Neural cell (in vitro differentiated cells): ENCODE measurements around the gene TSNAXIP1. TPM values are rescaled to one million over a fixed set of nuclear protein-coding genes. Genes with fewer than 3 reads are reported as not detected.

Experiments
- H2AFZ ChIP-seq: fragments of 200-600, 300-800 bp; sonication (generic), shearing (Covaris generic); 2 replicates; pipeline ENCODE4 v1.6.0; 2014; ENCODE audit warnings: low read depth, mild to moderate bottlenecking, antibody characterized with exemption, low read length, moderate library complexity
- H3F3A ChIP-seq: fragments of 200-600 bp; shearing (Covaris generic); 2 replicates; pipeline ENCODE4 v1.6.1; 2016; ENCODE audit warnings: mild to moderate bottlenecking, moderate library complexity, mixed read lengths, antibody characterized with exemption, low read length; ENCODE audit not compliant: insufficient read depth, poor library complexity, severe bottlenecking
- H3K27ac ChIP-seq: fragments of 200-600, 300-800 bp; sonication (generic), shearing (Covaris generic); 2 replicates; pipeline ENCODE4 v1.5.1; 2014; ENCODE audit warnings: mild to moderate bottlenecking, low read length, moderate library complexity
- H3K27me3 ChIP-seq: fragments of 300-800, 200-600 bp; sonication (generic), shearing (Covaris generic); 2 replicates; pipeline ENCODE4 v1.6.0; 2014; ENCODE audit warnings: mild to moderate bottlenecking, low read depth, low read length, moderate library complexity; ENCODE audit not compliant: insufficient read depth
- H3K36me3 ChIP-seq: fragments of 300-800, 200-600 bp; sonication (generic), shearing (Covaris generic); 2 replicates; pipeline ENCODE4 v1.5.1; 2014; ENCODE audit warnings: mild to moderate bottlenecking, antibody characterized with exemption, low read length, moderate library complexity; ENCODE audit not compliant: insufficient read depth
- H3K4me2 ChIP-seq: fragments of 300-800, 200-600 bp; sonication (generic), shearing (Covaris generic); 2 replicates; pipeline ENCODE4 v1.6.0; 2014; ENCODE audit warnings: mild to moderate bottlenecking, low read length
- H3K4me3 ChIP-seq: fragments of 300-800, 200-600 bp; sonication (generic), shearing (Covaris generic); 2 replicates; pipeline ENCODE4 v1.5.1; 2014; ENCODE audit warnings: mild to moderate bottlenecking, low read length, moderate library complexity
- H3K79me2 ChIP-seq: fragments of 200-600 bp; shearing (Covaris generic); replicated peaks from 2 replicates; pipeline ENCODE4 v1.6.0; 2014; ENCODE audit warnings: mild to moderate bottlenecking, low read length, moderate library complexity; ENCODE audit not compliant: insufficient read depth
- H3K9ac ChIP-seq: fragments of 300-800, 200-600 bp; sonication (generic), shearing (Covaris generic); 2 replicates; pipeline ENCODE4 v1.6.1; 2016; ENCODE audit warnings: mild to moderate bottlenecking, low read length, mixed read lengths
- H3K9me2 ChIP-seq: fragments of 200-600 bp; shearing (Covaris generic); 2 replicates; pipeline ENCODE4 v1.6.1; 2016; ENCODE audit warnings: mild to moderate bottlenecking, low read length, mixed read lengths; ENCODE audit not compliant: insufficient read depth
- H3K9me3 ChIP-seq: fragments of 200-600, 300-800 bp; sonication (generic), shearing (Covaris generic); 2 replicates; pipeline ENCODE4 v1.6.1; 2016; ENCODE audit warnings: mild to moderate bottlenecking, mixed run types, low read length, moderate library complexity, mixed read lengths
- H4K20me1 ChIP-seq: fragments of 200-600 bp; shearing (Covaris generic); 2 replicates; pipeline ENCODE4 v1.6.1; 2016; ENCODE audit warnings: mild to moderate bottlenecking, mixed run types; ENCODE audit not compliant: insufficient read depth
- CTCF ChIP-seq: fragments of 450-650 bp; IDR thresholded peaks from 2 replicates; pipeline ENCODE4 v1.5.1; 2014; ENCODE audit warnings: antibody characterized with exemption, mild to moderate bottlenecking, moderate library complexity; ENCODE audit not compliant: poor library complexity, severe bottlenecking
- EP300 ChIP-seq: fragments of 450-650 bp; conservative IDR thresholded peaks from 2 replicates; pipeline ENCODE4 v1.6.1; 2014; ENCODE audit warnings: antibody characterized with exemption, mild to moderate bottlenecking, moderate library complexity; ENCODE audit not compliant: poor library complexity, severe bottlenecking
- EZH2 ChIP-seq: fragments of 200-600, 300-800 bp; shearing (Covaris generic), sonication (generic); IDR thresholded peaks from 2 replicates; pipeline ENCODE4 v1.6.1; 2014; ENCODE audit warnings: antibody characterized with exemption, low read length, borderline replicate concordance, mild to moderate bottlenecking; ENCODE audit not compliant: insufficient read depth, poor library complexity, severe bottlenecking
- MXI1 ChIP-seq: fragments of 450-650 bp; conservative IDR thresholded peaks from 2 replicates; pipeline ENCODE4 v1.6.1; 2014; ENCODE audit warnings: antibody characterized with exemption, mild to moderate bottlenecking; ENCODE audit not compliant: poor library complexity, severe bottlenecking
- POLR2AphosphoS5 ChIP-seq: IDR thresholded peaks from 2 replicates; pipeline ENCODE4 v1.6.1; 2012
- RAD21 ChIP-seq: fragments of 450-650 bp; conservative IDR thresholded peaks from 2 replicates; pipeline ENCODE4 v1.6.1; 2014; ENCODE audit warnings: antibody characterized with exemption, mild to moderate bottlenecking, moderate library complexity
- SMC3 ChIP-seq: fragments of 450-650 bp; conservative IDR thresholded peaks from 2 replicates; pipeline ENCODE4 v1.6.1; 2014; ENCODE audit warnings: antibody characterized with exemption, mild to moderate bottlenecking, moderate library complexity; ENCODE audit not compliant: poor library complexity
- TAF1 ChIP-seq: IDR thresholded peaks from 2 replicates; pipeline ENCODE4 v1.6.1; 2012; ENCODE audit warnings: low read depth
- polyA plus RNA-seq: library from polyadenylated mRNA; depleted of rRNA; stranded (reverse); fragments of >200 nt; gene quantifications from 2 replicates; pipeline ENCODE4 v1.2.3, GENCODE V29; 2014
- TF ChIP-seq, protein P1 (sequence below): IDR thresholded peaks from 2 replicates; pipeline ENCODE4 v1.6.1; 2012; ENCODE audit warnings: borderline replicate concordance

The TSNAXIP1 gene
- polyA plus RNA-seq, 1 donor from 2014 or later: 31.0 TPM

- Histone ChIP-seq H3K27me3 (no peaks in the 10 kb centered on the region), H3F3A (no peaks in the 10 kb centered on the region), H3K9me2 (no peaks in the 10 kb centered on the region), H3K36me3 (no peaks in the 10 kb centered on the region), H3K79me2 (peaks cover 68% of the 10 kb centered on the region), H2AFZ (no peak overlapping the region), H3K9ac (no peak overlapping the region), H3K4me2 (no peak overlapping the region), H4K20me1 (no peaks in the 10 kb centered on the region), H3K27ac (no peak overlapping the region), H3K9me3 (no peaks in the 10 kb centered on the region), H3K4me3 (no peak overlapping the region)
- no peak for TF ChIP-seq EP300
- TF ChIP-seq CTCF: no peak
- no peak for TF ChIP-seq SMC3
- no peak for TF ChIP-seq RAD21
- TF ChIP-seq POLR2AphosphoS5: no peak
- TF ChIP-seq MXI1: no peak
- TF ChIP-seq EZH2: no peak
These were observed 51.0 kb downstream of the TSNAXIP1 start for GRCh38 chr16:67857547-67858233.

GRCh38 chr16:67858500-67858899 lies 51.8 kb downstream of the TSNAXIP1 start:
- H4K20me1 ChIP-seq: no peaks in the 10 kb centered on the region

More at GRCh38 chr16:67858500-67858899, 51.8 kb downstream of the TSNAXIP1 start:
- H3K27ac ChIP-seq: no peak overlapping the region
- H3K9me2 ChIP-seq: no peaks in the 10 kb centered on the region
- no peak overlapping the region for H3K4me3 ChIP-seq
- no peaks in the 10 kb centered on the region for H3K36me3 ChIP-seq
- H3F3A ChIP-seq: no peaks in the 10 kb centered on the region
- H2AFZ ChIP-seq: no peak overlapping the region
- H3K79me2 ChIP-seq: peaks cover 59% of the 10 kb centered on the region
- TF ChIP-seq POLR2AphosphoS5 (no peak), RAD21 (no peak), MXI1 (no peak), TAF1 (no peak), EP300 (no peak), CTCF (no peak), EZH2 (no peak), SMC3 (no peak)
- TF ChIP-seq, protein P1, sequence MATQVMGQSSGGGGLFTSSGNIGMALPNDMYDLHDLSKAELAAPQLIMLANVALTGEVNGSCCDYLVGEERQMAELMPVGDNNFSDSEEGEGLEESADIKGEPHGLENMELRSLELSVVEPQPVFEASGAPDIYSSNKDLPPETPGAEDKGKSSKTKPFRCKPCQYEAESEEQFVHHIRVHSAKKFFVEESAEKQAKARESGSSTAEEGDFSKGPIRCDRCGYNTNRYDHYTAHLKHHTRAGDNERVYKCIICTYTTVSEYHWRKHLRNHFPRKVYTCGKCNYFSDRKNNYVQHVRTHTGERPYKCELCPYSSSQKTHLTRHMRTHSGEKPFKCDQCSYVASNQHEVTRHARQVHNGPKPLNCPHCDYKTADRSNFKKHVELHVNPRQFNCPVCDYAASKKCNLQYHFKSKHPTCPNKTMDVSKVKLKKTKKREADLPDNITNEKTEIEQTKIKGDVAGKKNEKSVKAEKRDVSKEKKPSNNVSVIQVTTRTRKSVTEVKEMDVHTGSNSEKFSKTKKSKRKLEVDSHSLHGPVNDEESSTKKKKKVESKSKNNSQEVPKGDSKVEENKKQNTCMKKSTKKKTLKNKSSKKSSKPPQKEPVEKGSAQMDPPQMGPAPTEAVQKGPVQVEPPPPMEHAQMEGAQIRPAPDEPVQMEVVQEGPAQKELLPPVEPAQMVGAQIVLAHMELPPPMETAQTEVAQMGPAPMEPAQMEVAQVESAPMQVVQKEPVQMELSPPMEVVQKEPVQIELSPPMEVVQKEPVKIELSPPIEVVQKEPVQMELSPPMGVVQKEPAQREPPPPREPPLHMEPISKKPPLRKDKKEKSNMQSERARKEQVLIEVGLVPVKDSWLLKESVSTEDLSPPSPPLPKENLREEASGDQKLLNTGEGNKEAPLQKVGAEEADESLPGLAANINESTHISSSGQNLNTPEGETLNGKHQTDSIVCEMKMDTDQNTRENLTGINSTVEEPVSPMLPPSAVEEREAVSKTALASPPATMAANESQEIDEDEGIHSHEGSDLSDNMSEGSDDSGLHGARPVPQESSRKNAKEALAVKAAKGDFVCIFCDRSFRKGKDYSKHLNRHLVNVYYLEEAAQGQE: no peak
- no peaks in the 10 kb centered on the region for H3K9me3 ChIP-seq
- H3K9ac ChIP-seq: no peak overlapping the region
- no peak overlapping the region for H3K4me2 ChIP-seq
- H3K27me3 ChIP-seq: no peaks in the 10 kb centered on the region
